ENCODE data around the gene ANGPTL8. TPM values are rescaled to one million over a fixed set of nuclear protein-coding genes. Genes with fewer than 3 reads are reported as not detected.

Gene ANGPTL8
- polyA plus RNA-seq, 2 of the 4 experiments (the other 2 are of a cell fraction), result 0.12 TPM; not detected in 1

DNA sequence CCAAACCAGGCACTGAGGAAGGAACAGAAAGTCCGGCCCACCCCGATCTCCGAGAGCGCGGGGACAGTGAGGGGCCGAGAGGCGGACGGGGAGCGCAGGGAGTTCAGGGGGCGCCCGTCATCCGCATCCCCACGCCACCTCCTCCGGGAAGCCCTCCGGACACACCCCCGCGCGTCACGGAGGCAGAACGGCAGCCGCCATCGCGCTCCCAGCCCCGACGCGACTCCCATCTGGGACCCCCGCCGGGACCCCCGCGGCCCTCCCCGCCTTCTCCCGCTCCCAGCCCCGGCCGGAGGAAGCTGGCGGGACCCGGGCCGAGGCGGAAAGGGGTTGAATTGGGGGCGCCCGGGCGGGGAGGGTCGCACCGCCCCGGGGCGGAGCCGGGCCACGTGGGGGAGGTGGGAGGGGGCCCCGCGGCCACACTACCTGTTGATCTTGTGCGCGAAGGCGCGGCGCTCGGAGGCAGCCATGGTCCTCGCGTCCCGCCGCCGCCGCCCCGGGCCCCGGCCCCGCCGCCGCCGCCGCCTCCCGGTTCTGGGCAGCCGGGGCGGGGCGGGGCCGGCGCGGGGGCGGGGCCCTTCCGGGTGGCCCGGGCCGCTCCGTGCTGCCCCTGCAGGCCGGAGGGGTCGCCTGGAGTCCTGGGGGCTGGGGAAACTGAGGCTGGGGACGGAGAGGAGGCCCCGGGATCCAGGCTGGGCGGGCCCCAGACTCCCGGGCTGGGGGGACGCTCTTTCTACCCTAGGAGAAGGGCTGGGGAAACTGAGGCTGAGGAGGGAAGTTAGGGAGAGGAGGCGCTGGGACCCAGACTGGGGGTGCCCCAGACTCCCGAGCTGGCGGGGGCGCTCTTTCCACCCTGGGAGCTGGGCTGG is 22.8 kb downstream of the ANGPTL8 start, which contains the start of gene DOCK6:
Gene DOCK6, minus strand, starts transcription at position 554 of the 869 bp plus-strand sequence. Its CDS starts 84 bp downstream, at position 470.
- H3K4me1 ChIP-seq, result peaks cover 32% of the 10 kb centered on the region
- no peaks in the 10 kb centered on the region for H3K9me3 ChIP-seq
- FAIRE-seq (no peak), DNase-seq (ENCODE audit: low read depth in 1 of 2, low spot score in 1 of 2) (no peak), ATAC-seq (peak; percentile 51 to 58)
- ChIA-PET POLR2A (no interaction called here), CTCF (interaction anchor here (1.2 kb wide), 1 partner anchor 220 kb away, joined by 3 read pairs; no protein-coding TSS in a partner anchor)
- H3K4me2 ChIP-seq, result peak within 1 kb of the TSS; percentile 91
- peak within 1 kb of the TSS; percentile 94 to 97 for H3K27ac ChIP-seq
- TF ChIP-seq ZFP36 (IDR thresholded peaks at IDR 0.05; ENCODE audit: borderline replicate concordance, partially characterized antibody) (peak; percentile 99), PHF8 (IDR thresholded peaks at IDR 0.05; ENCODE audit: borderline replicate concordance, low read depth) (peak; percentile 40; the same call in 1 of the 2 replicates), NFE2L2 (conservative IDR thresholded peaks at IDR 0.05; ENCODE audit: low read length) (no peak)
- TF ChIP-seq, protein P1, sequence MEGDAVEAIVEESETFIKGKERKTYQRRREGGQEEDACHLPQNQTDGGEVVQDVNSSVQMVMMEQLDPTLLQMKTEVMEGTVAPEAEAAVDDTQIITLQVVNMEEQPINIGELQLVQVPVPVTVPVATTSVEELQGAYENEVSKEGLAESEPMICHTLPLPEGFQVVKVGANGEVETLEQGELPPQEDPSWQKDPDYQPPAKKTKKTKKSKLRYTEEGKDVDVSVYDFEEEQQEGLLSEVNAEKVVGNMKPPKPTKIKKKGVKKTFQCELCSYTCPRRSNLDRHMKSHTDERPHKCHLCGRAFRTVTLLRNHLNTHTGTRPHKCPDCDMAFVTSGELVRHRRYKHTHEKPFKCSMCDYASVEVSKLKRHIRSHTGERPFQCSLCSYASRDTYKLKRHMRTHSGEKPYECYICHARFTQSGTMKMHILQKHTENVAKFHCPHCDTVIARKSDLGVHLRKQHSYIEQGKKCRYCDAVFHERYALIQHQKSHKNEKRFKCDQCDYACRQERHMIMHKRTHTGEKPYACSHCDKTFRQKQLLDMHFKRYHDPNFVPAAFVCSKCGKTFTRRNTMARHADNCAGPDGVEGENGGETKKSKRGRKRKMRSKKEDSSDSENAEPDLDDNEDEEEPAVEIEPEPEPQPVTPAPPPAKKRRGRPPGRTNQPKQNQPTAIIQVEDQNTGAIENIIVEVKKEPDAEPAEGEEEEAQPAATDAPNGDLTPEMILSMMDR (IDR thresholded peaks at IDR 0.05), result peak; percentile 42
- WGBS (ENCODE audit: missing lambda C conversion rate), result 0% methylated on average over 7 of the region's 91 CpGs
- H3K4me3 ChIP-seq, result peak within 1 kb of the TSS; percentile 97

DNA sequence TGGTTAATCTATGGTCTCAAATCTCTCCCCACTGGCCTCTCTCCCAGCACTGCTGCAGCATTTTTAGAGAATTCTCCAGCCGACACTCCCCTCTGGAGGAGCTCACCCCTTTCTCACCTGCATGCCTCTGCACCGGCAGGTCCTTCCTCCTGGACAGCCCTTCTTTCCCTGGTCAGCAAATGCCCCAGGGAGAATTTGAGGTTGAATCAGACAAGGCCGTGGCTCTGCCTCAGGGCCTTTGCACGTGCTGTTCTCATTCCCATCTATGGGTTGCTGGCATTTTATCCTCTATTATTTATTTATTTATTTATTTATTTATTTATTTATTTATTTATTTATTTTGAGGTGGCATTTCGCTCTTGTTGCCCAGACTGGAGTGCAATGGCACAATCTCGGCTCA is 24.3 kb downstream of the ANGPTL8 start:
- Histone ChIP-seq H3K9me3 (no peaks in the 10 kb centered on the region), H3K27ac (no peak overlapping the region; a peak in 1 of 6 replicates), H3K4me3 (no peak overlapping the region), H3K4me1 (peaks cover 32% of the 10 kb centered on the region), H3K4me2 (no peak overlapping the region)
- FAIRE-seq, result no peak
- no peak for ATAC-seq
- DNase-seq (ENCODE audit: low read depth in 1 of 2, low spot score in 1 of 2), result no peak
- TF ChIP-seq ZC3H11A (IDR thresholded peaks at IDR 0.05) (peak; percentile 23; the same call in 1 of the 2 replicates), CBX2 (IDR thresholded peaks at IDR 0.05; ENCODE audit: borderline replicate concordance, low read depth) (no peak)
- POLR2A ChIA-PET, result no interaction called here
- WGBS (ENCODE audit: missing lambda C conversion rate), result 90% methylated on average over 6 of the region's 6 CpGs
- CTCF ChIA-PET, result interaction anchor here (1.2 kb wide), 1 partner anchor 219 kb away, joined by 3 read pairs; no protein-coding TSS in a partner anchor

DNA sequence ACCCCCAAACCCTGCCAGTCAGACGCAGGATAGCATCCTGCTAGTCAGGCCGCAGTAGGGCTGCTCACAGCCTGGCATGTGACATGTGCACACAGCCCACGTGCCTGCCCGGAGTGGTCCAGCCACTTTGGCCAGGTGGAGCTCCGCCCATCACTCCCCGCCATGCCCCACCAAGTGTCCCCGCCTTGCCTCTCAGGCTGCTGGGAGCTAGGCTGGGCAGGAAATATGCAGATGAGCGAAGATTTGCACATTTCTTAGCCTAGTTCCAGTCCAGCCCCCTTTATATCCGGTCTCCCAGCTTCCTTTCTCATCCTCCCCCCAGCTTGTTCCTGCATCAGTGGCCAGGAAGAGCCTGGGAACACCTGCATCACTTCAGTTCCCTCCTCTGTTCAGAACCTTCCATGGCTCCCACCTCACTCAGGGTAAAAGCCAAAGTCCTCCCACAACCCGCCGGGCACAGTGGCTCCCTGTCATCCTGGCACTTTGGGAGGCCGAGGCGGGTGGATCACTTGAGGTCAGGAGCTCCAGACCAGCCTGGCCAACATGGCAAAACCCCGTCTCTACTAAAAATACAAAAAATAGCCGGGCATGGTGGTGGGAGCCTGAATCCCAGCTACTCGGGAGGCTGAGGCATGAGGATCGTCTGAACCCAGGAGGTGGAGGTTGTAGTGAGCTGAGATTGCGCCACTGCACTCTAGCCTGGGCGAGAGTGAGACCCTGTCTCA is 25.2 kb downstream of the ANGPTL8 start:
- ChIA-PET CTCF (interaction anchor here (0.9 to 1.7 kb wide), 4 partner anchors 10 to 230 kb away, joined by 3 to 5 read pairs (median 4); no protein-coding TSS in a partner anchor), POLR2A (no interaction called here)
- no peak overlapping the region for H3K4me3 ChIP-seq
- H3K4me1 ChIP-seq, result peaks cover 32% of the 10 kb centered on the region
- 91% methylated on average over 18 of the region's 19 CpGs for WGBS (ENCODE audit: missing lambda C conversion rate)
- H3K27ac ChIP-seq, result peak overlapping the region; percentile 67 to 83
- DNase-seq (ENCODE audit: low read depth in 1 of 2, low spot score in 1 of 2) (peak in 1 of 2 experiments; percentile 38), ATAC-seq (no peak), FAIRE-seq (no peak)
- no peak for TF ChIP-seq POLR2A (IDR thresholded peaks at IDR 0.05; ENCODE audit: low read length)
- no peak for TF ChIP-seq RARB (CRISPR knock-in tag; IDR thresholded peaks at IDR 0.05)
- no peak for TF ChIP-seq NPAS2 (CRISPR knock-in tag; IDR thresholded peaks at IDR 0.05; ENCODE audit: borderline replicate concordance)
- no peak for TF ChIP-seq FOXS1 (CRISPR knock-in tag; IDR thresholded peaks at IDR 0.05)
- TF ChIP-seq JUN (IDR thresholded peaks at IDR 0.05), result no peak
- TF ChIP-seq ZFP36 (IDR thresholded peaks at IDR 0.05; ENCODE audit: borderline replicate concordance, partially characterized antibody), result no peak
- TF ChIP-seq HOXB5 (CRISPR knock-in tag; IDR thresholded peaks at IDR 0.05), result no peak
- no peak for TF ChIP-seq CHD4 (IDR thresholded peaks at IDR 0.05; ENCODE audit: borderline replicate concordance)
- no peak for TF ChIP-seq ZC3H11A (IDR thresholded peaks at IDR 0.05)
- TF ChIP-seq JUNB (IDR thresholded peaks at IDR 0.05), result no peak
- no peak for TF ChIP-seq MAZ (IDR thresholded peaks at IDR 0.05; ENCODE audit: borderline replicate concordance, low read depth, low read length)
- TF ChIP-seq, protein P2, sequence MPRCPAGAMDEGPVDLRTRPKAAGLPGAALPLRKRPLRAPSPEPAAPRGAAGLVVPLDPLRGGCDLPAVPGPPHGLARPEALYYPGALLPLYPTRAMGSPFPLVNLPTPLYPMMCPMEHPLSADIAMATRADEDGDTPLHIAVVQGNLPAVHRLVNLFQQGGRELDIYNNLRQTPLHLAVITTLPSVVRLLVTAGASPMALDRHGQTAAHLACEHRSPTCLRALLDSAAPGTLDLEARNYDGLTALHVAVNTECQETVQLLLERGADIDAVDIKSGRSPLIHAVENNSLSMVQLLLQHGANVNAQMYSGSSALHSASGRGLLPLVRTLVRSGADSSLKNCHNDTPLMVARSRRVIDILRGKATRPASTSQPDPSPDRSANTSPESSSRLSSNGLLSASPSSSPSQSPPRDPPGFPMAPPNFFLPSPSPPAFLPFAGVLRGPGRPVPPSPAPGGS (IDR thresholded peaks at IDR 0.05), result no peak
- no peak for TF ChIP-seq CBX2 (IDR thresholded peaks at IDR 0.05; ENCODE audit: borderline replicate concordance, low read depth)
- no peak for TF ChIP-seq RCOR1 (IDR thresholded peaks at IDR 0.05; ENCODE audit: low read depth, low read length)
- TF ChIP-seq, protein P3, sequence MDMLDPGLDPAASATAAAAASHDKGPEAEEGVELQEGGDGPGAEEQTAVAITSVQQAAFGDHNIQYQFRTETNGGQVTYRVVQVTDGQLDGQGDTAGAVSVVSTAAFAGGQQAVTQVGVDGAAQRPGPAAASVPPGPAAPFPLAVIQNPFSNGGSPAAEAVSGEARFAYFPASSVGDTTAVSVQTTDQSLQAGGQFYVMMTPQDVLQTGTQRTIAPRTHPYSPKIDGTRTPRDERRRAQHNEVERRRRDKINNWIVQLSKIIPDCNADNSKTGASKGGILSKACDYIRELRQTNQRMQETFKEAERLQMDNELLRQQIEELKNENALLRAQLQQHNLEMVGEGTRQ (IDR thresholded peaks at IDR 0.05), result no peak
- TF ChIP-seq ZNF302 (CRISPR knock-in tag; IDR thresholded peaks at IDR 0.05), result no peak
- TF ChIP-seq PHF8 (IDR thresholded peaks at IDR 0.05; ENCODE audit: borderline replicate concordance, low read depth), result no peak
- TF ChIP-seq SMC3 (IDR thresholded peaks at IDR 0.05), result no peak
- H3K9me3 ChIP-seq, result no peaks in the 10 kb centered on the region
- peak overlapping the region; percentile 57 for H3K4me2 ChIP-seq

All from A549 (cell line).